Lung (tissue), 12 donors: ENCODE measurements around the gene DAB1. TPM values are rescaled to one million over a fixed set of nuclear protein-coding genes. Genes with fewer than 3 reads are reported as not detected.

ENCODE experiments used
- ATAC-seq: fragments of 200-7000 bp; cut with Tn5 transposase; one replicate; pipeline ENCODE4 v1.9.1; 2020; ENCODE audit warnings: moderate number of reproducible peaks; ENCODE audit not compliant: insufficient read depth, low FRiP score
- DNase-seq, 3 donors: peaks; one replicate each; pipeline ENCODE4 v3.0.0-alpha.2; 2013 to 2017
- H3K27ac ChIP-seq, 2 donors: one replicate each; pipeline ENCODE4 v1.5.1; 2013; ENCODE audit warnings: mild to moderate bottlenecking in 2 of 2, moderate library complexity in 2 of 2, control low read depth in 1 of 2, inconsistent platforms in 1 of 2, low read depth in 1 of 2, low read length in 1 of 2
- H3K27me3 ChIP-seq, 3 donors: one replicate each; pipeline ENCODE4 v1.5.1; 2013; ENCODE audit warnings: low read length in 2 of 3; ENCODE audit not compliant: control insufficient read depth in 3 of 3, insufficient read depth in 3 of 3
- H3K36me3 ChIP-seq, 4 donors: one replicate each; pipeline ENCODE4 v1.5.1; 2013; ENCODE audit warnings: low read length in 4 of 4, mild to moderate bottlenecking in 1 of 4, moderate library complexity in 1 of 4; ENCODE audit not compliant: control insufficient read depth in 4 of 4, insufficient read depth in 4 of 4
- H3K4me1 ChIP-seq, 5 donors: one replicate each; pipeline ENCODE4 v1.5.1; 2013; ENCODE audit warnings: low read length in 5 of 5, mild to moderate bottlenecking in 2 of 5, moderate library complexity in 1 of 5; ENCODE audit not compliant: control insufficient read depth in 5 of 5, insufficient read depth in 5 of 5
- H3K4me3 ChIP-seq: one replicate; pipeline ENCODE4 v1.5.1; 2013; ENCODE audit warnings: mild to moderate bottlenecking, control low read depth, moderate library complexity
- H3K9ac ChIP-seq, 2 donors: one replicate each; pipeline ENCODE4 v1.5.1; 2013; ENCODE audit warnings: low read length in 2 of 2, control low read depth in 1 of 2; ENCODE audit not compliant: insufficient read depth in 1 of 2
- H3K9me3 ChIP-seq, 4 donors: one replicate each; pipeline ENCODE4 v1.5.1; 2013; ENCODE audit warnings: low read length in 3 of 4, mild to moderate bottlenecking in 1 of 4, moderate library complexity in 1 of 4; ENCODE audit not compliant: control insufficient read depth in 4 of 4, insufficient read depth in 3 of 4
- WGBS, 2 donors: extraction: QIAGEN DNeasy Blood & Tissue Kit; methylation state at CpG; one replicate each; pipeline ENCODE4 v1.1.7; 2013; 5-methylcytosine and 5-hydroxymethylcytosine counted together
- polyA plus RNA-seq, 2 donors: library from polyadenylated mRNA; stranded (reverse); fragments of 200-250 nt; gene quantifications; one replicate each; pipeline ENCODE4 v1.2.1, GENCODE V29; 2013
- total RNA-seq, 2 donors: library from RNA; depleted of rRNA in 1 of 2; stranded (reverse); fragments of >200 nt in 1 of 2; gene quantifications; one replicate each; pipeline ENCODE4 v1.2.1, GENCODE V29; 2014 to 2021
- TF ChIP-seq, protein P1 (sequence below): IDR thresholded peaks from 2 replicates; pipeline ENCODE4 v1.5.1; 2012; ENCODE audit warnings: mild to moderate bottlenecking; ENCODE audit errors: control extremely low read depth, extremely low read depth
- donor health status: control.
- donor health status: control.
- donor health status: Bipolar disorder and iron deficiency.
- donor health status: healthy.
- donor health status: DM: yes; HTN: yes; CAD: no.

DAB1 gene
- total and polyA plus RNA-seq, 4 donors: 0.06 to 0.77 (median 0.10) TPM

- Histone ChIP-seq H3K4me1 (peaks cover 0 to 1% (median 0%) of the 10 kb centered on the region in 5 donors), H3K27ac (no peak overlapping the region), H3K9ac (no peak overlapping the region), H3K27me3 (no peaks in the 10 kb centered on the region), H3K9me3 (peaks cover 0 to 6% (median 0%) of the 10 kb centered on the region in 4 donors), H3K36me3 (no peaks in the 10 kb centered on the region), H3K4me3 (no peak overlapping the region)
- DNase-seq (no peak), ATAC-seq (no peak)
- TF ChIP-seq, protein P1, sequence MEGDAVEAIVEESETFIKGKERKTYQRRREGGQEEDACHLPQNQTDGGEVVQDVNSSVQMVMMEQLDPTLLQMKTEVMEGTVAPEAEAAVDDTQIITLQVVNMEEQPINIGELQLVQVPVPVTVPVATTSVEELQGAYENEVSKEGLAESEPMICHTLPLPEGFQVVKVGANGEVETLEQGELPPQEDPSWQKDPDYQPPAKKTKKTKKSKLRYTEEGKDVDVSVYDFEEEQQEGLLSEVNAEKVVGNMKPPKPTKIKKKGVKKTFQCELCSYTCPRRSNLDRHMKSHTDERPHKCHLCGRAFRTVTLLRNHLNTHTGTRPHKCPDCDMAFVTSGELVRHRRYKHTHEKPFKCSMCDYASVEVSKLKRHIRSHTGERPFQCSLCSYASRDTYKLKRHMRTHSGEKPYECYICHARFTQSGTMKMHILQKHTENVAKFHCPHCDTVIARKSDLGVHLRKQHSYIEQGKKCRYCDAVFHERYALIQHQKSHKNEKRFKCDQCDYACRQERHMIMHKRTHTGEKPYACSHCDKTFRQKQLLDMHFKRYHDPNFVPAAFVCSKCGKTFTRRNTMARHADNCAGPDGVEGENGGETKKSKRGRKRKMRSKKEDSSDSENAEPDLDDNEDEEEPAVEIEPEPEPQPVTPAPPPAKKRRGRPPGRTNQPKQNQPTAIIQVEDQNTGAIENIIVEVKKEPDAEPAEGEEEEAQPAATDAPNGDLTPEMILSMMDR: no peak
- WGBS, 2 donors: 71 to 98% methylated on average over 2 of the region's 2 CpGs
Observed at GRCh38 chr1:57249511-57249910, 174.3 kb downstream of the DAB1 start.

DNA sequence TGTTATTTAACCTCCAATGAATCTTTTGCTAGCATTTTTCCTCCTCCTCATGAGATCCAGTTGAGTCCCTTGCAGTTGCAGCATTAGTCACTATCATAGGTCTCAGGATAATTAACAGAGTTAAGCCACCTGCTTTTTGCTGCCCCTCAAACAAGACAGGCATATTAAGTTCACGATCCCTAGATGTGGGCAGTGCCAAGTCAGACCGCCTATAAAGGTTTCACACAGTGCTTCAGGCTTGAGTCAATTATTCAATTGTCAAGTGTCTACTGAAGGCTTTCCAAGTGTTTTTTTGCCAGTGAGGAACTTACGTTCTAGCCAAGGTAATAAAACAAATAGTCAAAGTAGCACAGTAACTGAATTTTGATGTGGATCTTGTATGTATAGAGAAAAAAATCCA lies 175.0 kb downstream of the DAB1 start:
- no peaks in the 10 kb centered on the region for H3K36me3 ChIP-seq
- ATAC-seq (no peak), DNase-seq (peak in 1 of 3 donors; percentile 36)
- H3K4me1 ChIP-seq: peaks cover 0 to 1% (median 0%) of the 10 kb centered on the region in 5 donors
- 63 to 83% methylated on average over 3 of the region's 3 CpGs for WGBS, 2 donors
- H3K9ac ChIP-seq: no peak overlapping the region
- peaks cover 0 to 6% (median 0%) of the 10 kb centered on the region in 4 donors for H3K9me3 ChIP-seq
- TF ChIP-seq, protein P1: no peak
- no peak overlapping the region for H3K4me3 ChIP-seq
- no peaks in the 10 kb centered on the region for H3K27me3 ChIP-seq
- no peak overlapping the region for H3K27ac ChIP-seq

DNA sequence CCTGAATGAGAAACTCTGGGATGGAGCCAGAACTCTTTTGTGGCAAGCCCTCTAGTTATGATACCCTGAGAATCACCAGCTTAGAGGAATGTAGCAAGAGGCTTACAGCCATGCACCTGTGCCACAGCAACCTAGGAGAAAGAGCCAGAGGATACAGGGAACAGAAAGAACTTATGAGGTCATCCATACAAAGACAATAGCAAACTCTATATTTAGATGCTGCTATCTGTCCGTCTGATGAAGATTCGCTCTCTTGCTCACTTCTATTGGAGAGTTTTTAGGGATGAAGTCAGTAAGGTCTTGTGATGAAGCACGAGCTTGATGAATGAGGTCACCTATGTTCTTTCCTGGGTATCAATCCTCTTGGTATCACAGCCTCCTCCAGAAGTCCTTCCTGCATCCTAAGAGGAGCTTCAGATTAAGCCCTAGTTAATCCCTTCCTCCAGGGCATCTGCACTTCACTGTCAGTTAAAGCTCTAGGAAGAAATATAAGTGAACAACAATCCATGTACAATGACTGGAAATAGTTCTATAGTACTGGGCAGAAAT lies 185.6 kb downstream of the DAB1 start:
- no peaks in the 10 kb centered on the region for H3K27me3 ChIP-seq
- 85 to 89% methylated on average over 3 of the region's 3 CpGs for WGBS, 2 donors
- no peak overlapping the region for H3K9ac ChIP-seq
- ATAC-seq (no peak), DNase-seq (no peak)
- no peaks in the 10 kb centered on the region for H3K36me3 ChIP-seq
- no peak overlapping the region for H3K27ac ChIP-seq
- no peak overlapping the region for H3K4me3 ChIP-seq
- TF ChIP-seq, protein P1: no peak
- H3K4me1 ChIP-seq: peaks cover 0 to 11% (median 0%) of the 10 kb centered on the region in 5 donors
- no peaks in the 10 kb centered on the region for H3K9me3 ChIP-seq
